ENCODE results near the gene CAPN9.
"Not testable (repeated sequence)": the region's sequence is repeated elsewhere in the genome, so short reads cannot be mapped to it uniquely, and the experiment has no call there.

The CAPN9 gene

GRCh38 chr1:230709619-230710542 is 37.3 kb upstream of the CAPN9 start:
- DNase-seq (ENCODE audit: low spot score) = no peak

DNA sequence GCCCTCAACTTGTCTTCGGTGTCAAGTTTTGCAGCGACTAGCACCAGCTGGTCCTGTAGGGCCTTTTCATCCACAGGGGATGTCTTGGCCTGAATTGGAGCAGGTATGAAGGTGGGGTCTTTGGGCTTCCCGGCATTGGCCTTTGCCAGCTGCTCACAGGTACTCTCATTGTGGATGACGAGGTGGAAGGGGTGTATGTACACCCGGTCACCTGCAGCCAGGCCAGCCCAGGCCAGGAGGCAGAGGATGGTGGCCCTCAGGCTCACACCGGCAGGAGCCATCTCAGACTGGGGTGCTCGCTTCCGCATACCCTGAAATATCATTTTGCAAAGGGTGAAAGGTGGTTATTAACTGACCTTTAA is 36.7 kb upstream of the CAPN9 start:
- no peak for DNase-seq (ENCODE audit: low spot score)

DNA sequence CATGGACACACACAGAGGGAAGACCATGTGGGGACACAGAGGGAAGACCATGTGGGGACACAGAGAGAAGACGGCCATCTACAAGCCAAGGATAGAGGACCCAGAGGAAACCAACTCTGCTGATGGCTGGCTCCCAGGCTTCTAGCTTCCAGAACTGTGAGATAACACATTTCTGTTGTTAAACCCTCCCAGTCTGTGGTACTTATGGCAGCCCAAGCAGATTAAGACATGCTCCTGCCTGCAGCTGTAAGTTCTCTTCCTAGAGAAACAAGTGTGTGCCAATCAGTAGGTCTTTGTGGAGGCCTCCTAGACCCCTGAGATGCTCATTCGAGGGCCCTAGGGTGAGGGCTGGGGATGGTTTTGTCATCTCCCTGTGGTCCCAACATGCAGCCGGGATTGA is 35.9 kb upstream of the CAPN9 start:
- no peak for DNase-seq (ENCODE audit: low spot score)

GRCh38 chr1:230712470-230712942 is 34.7 kb upstream of the CAPN9 start:
- DNase-seq (ENCODE audit: low spot score) = no peak

GRCh38 chr1:230713138-230713537 is 34.0 kb upstream of the CAPN9 start:
- no peak for DNase-seq (ENCODE audit: low spot score)

GRCh38 chr1:230713547-230713914 is 33.7 kb upstream of the CAPN9 start:
- no peak for DNase-seq (ENCODE audit: low spot score)

DNA sequence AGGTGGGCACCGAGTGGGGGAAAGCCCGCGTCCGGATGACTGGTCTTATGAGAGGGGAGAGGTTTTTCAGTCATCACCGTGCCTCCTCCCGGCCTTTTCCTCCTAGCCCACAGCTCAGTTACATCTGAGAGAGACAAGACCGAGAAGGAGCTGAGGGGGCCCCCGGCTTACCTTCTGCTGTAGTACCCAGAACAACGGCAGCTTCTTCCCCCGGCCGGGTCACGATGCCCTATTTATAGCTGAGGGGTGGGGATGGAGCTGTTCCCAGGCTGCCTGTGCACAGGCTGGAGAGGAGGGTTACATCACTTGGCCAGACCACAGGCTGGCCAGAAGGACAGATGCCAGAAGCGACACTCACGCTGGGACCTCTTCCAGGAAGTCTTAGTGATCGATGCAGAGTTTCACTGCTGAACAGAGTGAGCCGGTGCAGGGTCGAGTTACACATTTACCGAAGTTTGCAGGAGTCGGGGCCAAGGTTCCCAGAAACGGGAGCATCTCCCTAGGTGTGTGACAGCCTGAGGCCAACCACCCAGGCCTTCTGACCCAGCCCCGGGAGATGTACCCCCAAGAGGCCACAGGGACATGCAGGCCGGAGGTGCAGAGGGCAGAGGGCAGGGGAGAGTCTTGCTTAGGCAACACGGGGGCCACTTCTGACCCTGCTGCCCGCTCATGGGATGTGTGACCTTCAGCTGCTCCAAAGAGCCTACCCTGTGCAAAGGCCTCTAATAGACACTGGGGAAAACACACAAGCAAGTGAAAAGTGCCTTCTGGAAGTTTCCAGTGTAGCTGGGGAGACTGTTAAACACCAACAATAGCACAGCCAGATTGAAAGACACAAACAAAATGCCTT is 33.0 kb upstream of the CAPN9 start, which contains the start of gene AGT:
AGT (minus strand) TSS at position 208 of the 850 bp plus-strand sequence. CDS start 3,299 bp downstream, outside the sequence.
- no peak for DNase-seq (ENCODE audit: low spot score)

DNA sequence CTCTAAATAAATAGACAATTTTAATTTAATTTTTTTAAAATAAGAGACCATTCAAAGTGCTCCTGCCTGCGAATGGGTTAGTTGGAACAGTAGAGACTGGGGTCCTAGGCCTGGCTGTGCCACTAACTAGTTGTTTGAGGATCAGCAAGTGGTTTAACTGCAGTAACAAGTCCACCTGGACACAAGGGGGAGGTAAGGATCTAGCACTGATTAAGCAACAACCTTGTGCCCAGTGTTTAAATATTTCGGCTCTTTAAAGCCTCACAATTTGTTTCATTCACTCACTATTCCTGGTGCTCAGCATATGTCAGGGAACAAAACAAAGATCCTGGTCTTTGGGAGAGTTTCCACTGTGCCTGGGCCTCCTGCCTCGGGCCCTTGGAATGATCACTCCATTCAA is 31.7 kb upstream of the CAPN9 start:
- DNase-seq (ENCODE audit: low spot score) = no peak

DNA sequence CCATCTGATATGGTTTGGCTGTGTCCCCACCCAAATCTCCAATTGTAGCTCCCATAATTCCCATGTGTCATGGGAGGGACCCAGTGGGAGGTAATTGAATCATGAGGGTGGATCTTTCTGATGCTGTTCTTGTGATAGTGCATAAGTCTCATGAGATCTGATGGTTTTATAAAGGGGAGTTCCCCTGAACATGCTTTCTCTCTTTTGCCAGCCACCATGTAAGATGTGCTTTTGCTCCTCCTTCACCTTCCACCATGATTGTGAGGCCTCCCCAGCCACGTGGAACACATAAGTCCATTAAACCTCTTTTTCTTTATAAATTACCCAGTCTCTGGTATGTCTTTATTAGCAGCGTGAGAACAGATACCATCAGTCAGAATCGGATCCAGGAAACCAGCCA is 30.7 kb upstream of the CAPN9 start:
- DNase-seq (ENCODE audit: low spot score) = not testable (repeated sequence)

DNA sequence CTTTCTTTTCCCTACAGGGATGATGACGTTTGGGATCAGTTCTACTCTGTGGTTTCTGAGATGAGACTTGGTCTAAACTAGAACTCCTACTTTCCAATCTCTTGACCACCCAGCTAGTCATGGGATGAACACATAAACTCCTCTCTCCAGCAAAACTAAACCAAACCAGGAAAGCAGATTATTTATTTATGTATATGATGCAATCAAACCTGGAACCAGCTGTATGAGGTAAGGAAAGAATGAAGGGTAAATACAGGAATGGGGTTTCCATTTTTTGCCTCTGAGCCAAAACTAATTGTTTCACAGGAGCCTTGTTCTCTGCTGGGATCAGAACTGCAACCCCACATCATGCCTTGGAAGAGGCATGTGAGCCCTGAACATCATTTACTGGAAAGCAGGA is 29.9 kb upstream of the CAPN9 start:
- DNase-seq (ENCODE audit: low spot score) = no peak

GRCh38 chr1:230721849-230722522 is 25.2 kb upstream of the CAPN9 start:
- DNase-seq (ENCODE audit: low spot score) = not testable (repeated sequence)

GRCh38 chr1:230725256-230726012 is 21.8 kb upstream of the CAPN9 start:
- DNase-seq (ENCODE audit: low spot score) = no peak

GRCh38 chr1:230728710-230729392 is 18.3 kb upstream of the CAPN9 start:
- no peak for DNase-seq (ENCODE audit: low spot score)

GRCh38 chr1:230730977-230731376 is 16.2 kb upstream of the CAPN9 start:
- DNase-seq (ENCODE audit: low spot score) = no peak

DNA sequence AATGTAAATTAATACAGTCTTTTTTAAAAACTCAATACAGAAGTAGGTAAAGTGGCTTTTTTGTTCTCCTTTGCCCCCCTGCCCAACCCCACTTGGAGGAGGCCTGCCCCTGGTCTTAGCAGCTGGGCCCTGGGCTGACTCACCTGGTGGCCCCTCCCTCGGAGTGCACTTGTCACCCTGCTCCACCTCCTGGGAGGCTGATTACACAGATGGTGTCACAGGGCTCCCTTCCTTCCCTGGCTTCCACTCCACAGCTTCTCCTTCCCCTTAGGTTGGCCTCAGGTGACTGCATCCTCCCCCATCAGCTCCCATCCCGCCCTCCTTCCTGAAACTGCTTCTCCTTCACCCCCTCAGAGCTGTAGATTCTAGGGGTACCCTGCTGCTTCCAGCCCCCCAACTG is 11.7 kb upstream of the CAPN9 start:
- DNase-seq (ENCODE audit: low spot score) = no peak

DNA sequence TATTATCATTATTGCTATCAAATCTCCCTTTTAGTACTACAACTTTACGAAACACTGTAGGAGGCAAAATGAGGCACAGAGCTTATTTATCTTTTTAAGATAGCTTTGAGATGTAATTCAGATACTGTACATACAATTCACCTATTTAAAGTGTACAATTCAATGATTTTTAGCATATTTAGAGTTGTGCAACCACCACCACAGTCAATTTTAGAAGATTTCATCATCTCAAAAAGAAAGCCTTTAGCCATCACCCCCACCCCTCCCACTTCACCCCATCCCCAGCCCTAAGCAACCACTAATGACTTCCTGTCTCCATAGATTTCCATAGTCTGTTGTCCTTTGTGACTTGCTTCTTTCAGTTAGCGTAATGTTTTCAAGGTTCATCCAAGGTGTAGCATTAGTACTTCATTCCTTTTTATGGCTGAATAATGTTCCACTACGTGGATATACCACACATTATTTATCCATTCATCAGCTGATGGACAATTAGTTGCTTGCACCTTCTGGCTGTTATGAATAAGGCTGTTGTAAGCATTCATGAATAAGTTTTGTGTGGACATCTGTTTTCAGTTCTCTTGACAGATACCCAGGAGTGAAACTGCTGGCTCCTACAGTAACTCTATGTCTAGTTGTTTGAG is 9.4 kb upstream of the CAPN9 start:
- DNase-seq (ENCODE audit: low spot score) = no peak

DNA sequence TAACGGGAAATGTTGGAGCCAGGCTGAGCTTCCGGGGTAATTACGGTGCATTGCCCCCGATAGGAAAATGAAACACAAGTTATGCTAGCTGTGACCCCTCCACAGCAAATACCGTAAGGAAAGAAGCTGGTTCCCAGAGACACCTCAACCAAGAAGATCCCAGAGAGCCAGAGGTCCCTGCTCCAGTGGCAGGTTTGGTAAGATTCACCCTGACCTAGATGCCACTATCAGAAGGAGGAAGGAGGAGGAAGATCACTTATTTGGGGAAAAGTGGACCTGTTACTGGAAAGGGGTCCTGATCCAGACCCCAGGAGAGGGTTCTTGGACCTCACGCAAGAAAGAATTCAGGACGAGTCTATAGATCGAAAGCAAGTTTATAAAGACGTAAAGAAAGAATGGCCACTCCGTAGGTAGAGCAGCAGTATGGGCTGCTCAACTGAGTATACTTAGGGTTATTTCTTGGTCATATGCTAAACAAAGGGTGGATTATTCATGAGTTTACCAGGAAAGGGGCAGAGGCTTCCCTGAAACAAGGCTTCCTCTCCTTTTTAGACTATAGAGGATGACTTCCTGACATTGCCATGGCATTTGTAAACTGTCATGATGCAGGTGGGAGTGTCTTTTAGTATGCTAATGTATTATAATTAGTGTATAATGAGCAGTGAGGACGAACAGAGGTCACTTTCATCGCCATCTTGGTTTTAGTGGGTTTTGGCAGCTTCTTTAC is 7.5 kb upstream of the CAPN9 start:
- DNase-seq (ENCODE audit: low spot score) = no peak

DNA sequence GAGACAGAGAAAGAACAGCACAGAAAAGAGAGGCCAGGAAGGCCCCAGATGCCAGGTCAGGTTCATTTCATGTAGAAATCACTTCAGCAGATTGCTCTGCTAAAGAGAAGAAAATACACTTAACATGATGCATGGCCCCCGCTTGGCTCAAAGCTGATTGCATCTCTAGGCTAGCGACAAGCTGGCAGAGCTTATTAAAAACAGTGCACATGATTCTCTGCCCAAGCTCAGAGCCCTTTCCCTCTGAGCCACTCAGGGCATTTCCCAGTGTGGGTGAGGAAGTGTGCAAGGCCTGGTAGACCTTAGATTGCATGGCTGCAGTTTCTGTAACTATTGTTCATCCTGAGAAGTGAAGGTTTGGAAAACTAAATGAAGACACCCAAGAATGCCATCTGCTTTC is 3.3 kb upstream of the CAPN9 start:
- DNase-seq (ENCODE audit: low spot score) = no peak

DNA sequence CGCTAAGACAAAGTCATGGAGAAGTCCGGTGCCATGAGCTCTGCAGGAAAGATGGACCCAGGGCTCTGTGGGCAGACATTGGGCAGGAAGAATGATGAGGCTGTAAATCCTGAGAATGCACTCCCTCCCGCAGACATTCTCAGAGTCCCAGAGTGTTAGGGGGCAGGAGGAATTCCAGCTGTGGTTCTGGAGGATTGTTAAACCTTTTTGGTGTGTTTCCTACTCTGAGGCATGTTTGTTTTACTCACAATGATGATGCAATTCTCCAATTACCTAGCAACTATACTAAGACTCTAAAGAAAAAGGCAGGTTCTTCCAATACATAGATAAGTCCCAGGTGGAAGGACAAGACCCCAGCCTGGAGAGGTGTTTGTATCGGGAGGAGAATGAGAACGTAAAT is 2.8 kb upstream of the CAPN9 start:
- no peak for DNase-seq (ENCODE audit: low spot score)

- no peak for DNase-seq (ENCODE audit: low spot score)
These were observed 2.1 kb upstream of the CAPN9 start for GRCh38 chr1:230745071-230745470.
